ENCODE results near the gene AP1B1.

Gene AP1B1

GRCh38 chr22:29299136-29299900 lies 89.1 kb downstream of the AP1B1 start:
- POLR2A ChIA-PET, result no interaction called here
- TF ChIP-seq FOXM1 (IDR thresholded peaks at IDR 0.05; ENCODE audit: borderline replicate concordance) (no peak), ELF4 (IDR thresholded peaks at IDR 0.05) (no peak), PKNOX1 (IDR thresholded peaks at IDR 0.05) (no peak), BHLHE40 (IDR thresholded peaks at IDR 0.05; ENCODE audit: borderline replicate concordance) (no peak), ZNF384 (IDR thresholded peaks at IDR 0.05) (no peak)
- CTCF ChIA-PET, result no interaction called here
- DNase-seq (ENCODE audit: extremely low spot score), result no peak

- CTCF ChIA-PET, result no interaction called here
- TF ChIP-seq SP1 (IDR thresholded peaks at IDR 0.05), result no peak
- TF ChIP-seq L3MBTL2 (conservative IDR thresholded peaks at IDR 0.05), result no peak
- no peak for TF ChIP-seq LEF1 (IDR thresholded peaks at IDR 0.05; ENCODE audit: borderline replicate concordance)
- TF ChIP-seq CTBP1 (IDR thresholded peaks at IDR 0.05; ENCODE audit: borderline replicate concordance), result no peak
- TF ChIP-seq BHLHE40 (IDR thresholded peaks at IDR 0.05; ENCODE audit: borderline replicate concordance), result no peak
- no peak for TF ChIP-seq FOXA1 (IDR thresholded peaks at IDR 0.05)
- no peak for TF ChIP-seq PKNOX1 (IDR thresholded peaks at IDR 0.05)
- TF ChIP-seq ARNT (IDR thresholded peaks at IDR 0.05), result no peak
- DNase-seq (ENCODE audit: extremely low spot score), result no peak
- POLR2A ChIA-PET, result no interaction called here
Measured at GRCh38 chr22:29298641-29299040, 89.7 kb downstream of the AP1B1 start.

- ChIA-PET POLR2A (no interaction called here), CTCF (no interaction called here)
- no peak for DNase-seq (ENCODE audit: extremely low spot score)
- TF ChIP-seq L3MBTL2 (conservative IDR thresholded peaks at IDR 0.05) (no peak), LEF1 (IDR thresholded peaks at IDR 0.05; ENCODE audit: borderline replicate concordance) (no peak), SP1 (IDR thresholded peaks at IDR 0.05) (no peak), FOXM1 (IDR thresholded peaks at IDR 0.05; ENCODE audit: borderline replicate concordance) (no peak), FOXA1 (IDR thresholded peaks at IDR 0.05) (no peak), ZNF384 (IDR thresholded peaks at IDR 0.05) (no peak), HDGF (IDR thresholded peaks at IDR 0.05; ENCODE audit: borderline replicate concordance) (no peak), FOXK2 (IDR thresholded peaks at IDR 0.05) (no peak), SUZ12 (IDR thresholded peaks at IDR 0.05) (no peak), ELF4 (IDR thresholded peaks at IDR 0.05) (no peak), BHLHE40 (IDR thresholded peaks at IDR 0.05; ENCODE audit: borderline replicate concordance) (no peak), PKNOX1 (IDR thresholded peaks at IDR 0.05) (no peak), NFRKB (IDR thresholded peaks at IDR 0.05) (no peak), ARNT (IDR thresholded peaks at IDR 0.05) (no peak), CTBP1 (IDR thresholded peaks at IDR 0.05; ENCODE audit: borderline replicate concordance) (no peak), TARDBP (IDR thresholded peaks at IDR 0.05) (no peak)
Measured at GRCh38 chr22:29292379-29292778, 96.0 kb downstream of the AP1B1 start.

GRCh38 chr22:29291215-29291614 lies 97.2 kb downstream of the AP1B1 start:
- CTCF ChIA-PET, result no interaction called here
- TF ChIP-seq ELF4 (IDR thresholded peaks at IDR 0.05) (no peak), FOXA1 (IDR thresholded peaks at IDR 0.05) (no peak), CTBP1 (IDR thresholded peaks at IDR 0.05; ENCODE audit: borderline replicate concordance) (no peak), NFRKB (IDR thresholded peaks at IDR 0.05) (no peak), L3MBTL2 (conservative IDR thresholded peaks at IDR 0.05) (no peak), LEF1 (IDR thresholded peaks at IDR 0.05; ENCODE audit: borderline replicate concordance) (no peak), FOXK2 (IDR thresholded peaks at IDR 0.05) (no peak), HDGF (IDR thresholded peaks at IDR 0.05; ENCODE audit: borderline replicate concordance) (no peak), ZNF384 (IDR thresholded peaks at IDR 0.05) (no peak), SUZ12 (IDR thresholded peaks at IDR 0.05) (no peak), ARNT (IDR thresholded peaks at IDR 0.05) (no peak), FOXM1 (IDR thresholded peaks at IDR 0.05; ENCODE audit: borderline replicate concordance) (no peak), PKNOX1 (IDR thresholded peaks at IDR 0.05) (no peak), BHLHE40 (IDR thresholded peaks at IDR 0.05; ENCODE audit: borderline replicate concordance) (no peak), TARDBP (IDR thresholded peaks at IDR 0.05) (no peak), SP1 (IDR thresholded peaks at IDR 0.05) (no peak)
- POLR2A ChIA-PET, result no interaction called here
- no peak for DNase-seq (ENCODE audit: extremely low spot score)

- ChIA-PET CTCF (no interaction called here), POLR2A (no interaction called here)
- TF ChIP-seq CTBP1 (IDR thresholded peaks at IDR 0.05; ENCODE audit: borderline replicate concordance) (no peak), SP1 (IDR thresholded peaks at IDR 0.05) (no peak), ARNT (IDR thresholded peaks at IDR 0.05) (no peak), FOXA1 (IDR thresholded peaks at IDR 0.05) (no peak), HDGF (IDR thresholded peaks at IDR 0.05; ENCODE audit: borderline replicate concordance) (no peak), FOXM1 (IDR thresholded peaks at IDR 0.05; ENCODE audit: borderline replicate concordance) (no peak)
- no peak for DNase-seq (ENCODE audit: extremely low spot score)
Measured at GRCh38 chr22:29290061-29290460, 98.3 kb downstream of the AP1B1 start.

GRCh38 chr22:29288837-29289236 lies 99.5 kb downstream of the AP1B1 start:
- TF ChIP-seq ARNT (IDR thresholded peaks at IDR 0.05) (no peak), ELF4 (IDR thresholded peaks at IDR 0.05) (no peak), L3MBTL2 (conservative IDR thresholded peaks at IDR 0.05) (no peak), BHLHE40 (IDR thresholded peaks at IDR 0.05; ENCODE audit: borderline replicate concordance) (no peak), ZNF384 (IDR thresholded peaks at IDR 0.05) (no peak), TARDBP (IDR thresholded peaks at IDR 0.05) (no peak), FOXA1 (IDR thresholded peaks at IDR 0.05) (no peak), NFRKB (IDR thresholded peaks at IDR 0.05) (no peak), HDGF (IDR thresholded peaks at IDR 0.05; ENCODE audit: borderline replicate concordance) (no peak), PKNOX1 (IDR thresholded peaks at IDR 0.05) (no peak), FOXK2 (IDR thresholded peaks at IDR 0.05) (no peak), SP1 (IDR thresholded peaks at IDR 0.05) (no peak)
- ChIA-PET POLR2A (interaction anchor here (1.2 kb wide), 1 partner anchor 17 kb away, joined by 3 read pairs; no protein-coding TSS in a partner anchor), CTCF (no interaction called here)
- no peak for DNase-seq (ENCODE audit: extremely low spot score)

Measured in HEK293T (cell line).